ENCODE data around the gene TLCD4.
"Not testable (repeated sequence)": the region's sequence is repeated elsewhere in the genome, so short reads cannot be mapped to it uniquely, and the experiment has no call there.

TLCD4 gene

DNA sequence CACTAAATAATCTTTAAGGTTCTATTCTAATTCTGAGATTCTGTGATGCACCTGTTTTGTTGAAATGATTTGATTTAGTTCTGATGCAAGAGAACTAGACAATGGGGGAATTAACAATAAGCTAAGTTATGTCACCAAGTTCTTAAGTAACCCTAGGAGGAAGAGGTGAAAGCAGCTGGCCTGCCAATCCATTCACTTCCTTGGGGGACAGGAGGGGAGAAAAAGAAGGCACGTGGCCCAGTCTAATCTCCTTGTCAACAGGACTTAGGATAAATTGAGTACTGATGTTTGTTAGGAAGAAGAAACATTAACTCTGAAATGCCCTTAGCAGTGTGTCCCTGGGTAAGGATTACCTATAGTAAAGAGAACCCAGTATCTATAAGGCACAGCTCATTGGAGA is 36.9 kb downstream of the TLCD4 start:
- DNase-seq (ENCODE audit: low spot score) = no peak

DNA sequence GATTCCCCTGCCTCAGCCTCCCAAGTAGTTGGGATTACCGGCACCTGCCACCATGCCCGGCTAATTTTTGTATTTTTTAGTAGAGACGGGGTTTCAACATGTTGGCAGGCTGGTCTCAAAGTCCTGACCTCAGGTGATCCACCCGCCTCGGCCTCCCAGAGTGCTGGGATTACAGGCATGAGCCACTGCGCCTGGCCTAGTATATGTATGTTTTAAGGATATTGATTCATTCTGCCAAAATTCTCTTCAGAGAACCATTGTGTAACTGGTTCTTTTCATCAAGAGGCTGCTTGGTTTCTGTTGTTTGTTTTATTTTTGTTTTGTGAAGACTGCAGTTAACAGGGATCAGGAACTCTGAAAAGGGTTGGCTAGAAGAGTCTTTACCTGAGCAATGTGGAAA is 48.4 kb downstream of the TLCD4 start:
- not testable (repeated sequence) for DNase-seq (ENCODE audit: low spot score)

All from AG08395 (cell line).